Endometrium (tissue), 2 donors: ENCODE data around the gene HK2.
"Not testable (repeated sequence)": the region's sequence is repeated elsewhere in the genome, so short reads cannot be mapped to it uniquely, and the experiment has no call there.

ENCODE experiments used
- FAIRE-seq: peaks from 2 replicates; lab custom pipeline; 2012; peaks lifted over from hg19 to GRCh38; lab: Jason Lieb, UNC
- donor health status: control.
- donor health status: control.

The HK2 gene

GRCh38 chr2:74895001-74895400 lies 61.1 kb downstream of the HK2 start:
- no peak for FAIRE-seq

DNA sequence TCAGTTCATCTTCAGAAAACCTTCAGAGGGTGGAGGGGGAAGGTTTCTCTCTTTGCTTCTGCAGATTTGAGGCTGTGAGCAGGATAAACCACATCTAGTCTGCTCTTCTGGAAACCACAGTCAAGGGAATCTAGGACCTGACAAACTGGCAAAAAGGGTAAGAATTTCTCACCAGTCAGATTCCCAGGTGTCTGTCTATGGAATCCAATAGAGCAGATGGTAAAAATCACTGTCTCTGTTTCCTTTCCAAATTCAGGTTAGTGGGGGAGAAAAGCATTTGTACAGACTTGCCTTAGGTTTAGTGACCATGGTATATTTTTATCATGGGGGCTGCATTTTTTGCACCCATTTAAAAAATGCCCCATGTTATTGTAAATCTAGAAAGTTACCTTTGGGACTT lies 62.3 kb downstream of the HK2 start:
- no peak for FAIRE-seq

DNA sequence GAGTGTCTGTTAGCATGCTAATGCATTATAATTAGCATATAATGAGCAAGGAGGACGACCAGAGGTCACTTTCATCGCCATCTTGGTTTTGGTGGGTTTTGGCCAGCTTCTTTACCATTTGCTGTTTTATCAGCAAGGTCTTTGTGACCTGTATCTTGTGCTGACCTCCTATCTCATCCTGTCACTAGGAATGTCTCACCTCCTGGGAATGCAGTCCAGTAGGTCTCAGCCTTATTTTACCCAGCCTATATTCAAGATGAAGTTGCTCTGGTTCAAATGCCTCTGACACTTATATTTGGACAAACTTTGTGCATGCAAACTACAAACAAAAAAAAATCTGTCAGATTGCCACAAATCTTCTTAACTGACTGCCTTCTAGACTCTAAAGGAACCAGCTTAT lies 66.3 kb downstream of the HK2 start:
- not testable (repeated sequence) for FAIRE-seq

DNA sequence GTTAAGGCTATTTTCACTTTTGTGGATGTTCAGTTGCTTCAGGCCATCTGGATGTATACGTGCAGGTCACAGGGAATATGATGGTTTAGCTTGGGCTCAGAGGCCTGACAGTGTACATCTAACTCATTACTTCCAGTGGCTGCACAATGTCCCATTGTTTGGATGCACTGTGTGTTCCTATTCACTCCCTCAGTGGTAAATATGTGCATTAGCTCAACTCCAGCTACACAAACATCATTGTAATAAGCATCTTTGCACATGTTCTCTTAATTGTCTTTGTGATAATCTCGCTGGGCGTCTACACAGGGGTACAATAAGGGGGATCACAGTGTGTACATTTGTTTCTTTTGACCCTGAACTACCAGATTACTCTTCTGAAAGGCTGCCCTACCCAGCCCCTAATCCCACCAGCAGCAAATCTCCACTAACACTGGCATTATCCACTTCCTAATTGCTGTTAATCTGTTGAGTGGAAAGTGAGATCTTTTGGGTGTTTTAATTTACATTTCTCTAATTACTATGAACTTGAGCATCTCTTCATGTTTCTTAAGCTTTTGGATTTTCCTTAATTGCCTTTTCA lies 68.4 kb downstream of the HK2 start:
- no peak for FAIRE-seq

DNA sequence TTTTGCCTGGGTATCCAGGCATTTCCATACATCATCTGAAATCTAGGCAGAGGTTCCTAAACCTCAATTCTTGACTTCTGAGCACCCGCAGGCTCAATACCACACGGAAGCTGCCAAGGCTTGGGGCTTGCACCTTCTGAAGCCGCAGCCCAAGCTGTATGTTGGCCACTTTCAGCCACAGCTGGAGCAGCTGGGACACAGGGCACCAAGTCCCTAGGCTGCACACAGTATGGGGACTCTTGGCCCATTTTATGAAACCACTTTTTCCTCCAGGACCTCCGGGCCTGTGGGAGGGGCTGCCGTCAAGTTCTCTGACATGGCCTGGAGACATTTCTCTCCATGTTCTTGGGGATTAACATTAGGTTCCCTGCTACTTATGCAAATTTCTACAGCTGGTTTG lies 72.5 kb downstream of the HK2 start:
- FAIRE-seq = no peak

- FAIRE-seq = not testable (repeated sequence)
These were observed 73.6 kb downstream of the HK2 start for GRCh38 chr2:74907560-74907959.

GRCh38 chr2:74908748-74909444 lies 75.0 kb downstream of the HK2 start:
- no peak for FAIRE-seq

DNA sequence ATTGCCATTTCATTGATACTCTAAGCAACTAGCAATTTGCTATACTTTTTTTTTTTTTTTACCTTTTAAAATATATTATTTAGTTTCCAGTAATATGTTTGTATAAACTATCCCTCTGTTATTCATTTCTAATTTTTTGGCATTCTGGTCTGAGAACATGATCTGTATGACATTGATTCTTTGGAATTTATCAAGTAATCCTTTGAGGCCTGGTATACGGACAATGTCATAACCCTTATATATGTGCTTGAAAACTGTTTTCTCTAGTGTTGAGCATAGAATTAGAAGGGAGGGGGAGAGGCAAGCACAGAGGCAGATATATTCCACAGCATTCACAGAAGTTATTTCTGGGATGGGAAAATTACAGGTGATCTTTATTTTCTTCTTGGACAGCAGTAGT lies 76.3 kb downstream of the HK2 start:
- no peak for FAIRE-seq

DNA sequence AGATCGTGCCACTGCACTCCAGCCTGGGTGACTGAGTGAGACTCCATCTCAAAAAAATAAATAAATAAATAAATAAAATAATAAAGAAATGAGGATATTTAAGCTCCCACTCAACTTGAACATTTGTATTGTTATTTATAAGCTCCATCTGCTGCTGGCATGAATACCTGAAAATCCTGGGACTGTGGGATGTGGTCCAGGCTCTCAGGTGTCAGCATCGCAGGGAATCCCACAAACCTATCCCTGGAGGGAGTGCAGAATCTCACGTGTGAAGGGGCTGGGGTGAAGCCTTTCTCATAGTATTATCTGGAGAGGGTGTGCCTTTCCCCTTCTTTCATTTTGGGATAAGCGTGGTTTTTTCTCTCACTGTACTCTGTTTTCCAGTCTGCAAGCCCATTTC lies 77.1 kb downstream of the HK2 start:
- FAIRE-seq = no peak

- FAIRE-seq = no peak
These were observed 81.8 kb downstream of the HK2 start for GRCh38 chr2:74915743-74916142.

DNA sequence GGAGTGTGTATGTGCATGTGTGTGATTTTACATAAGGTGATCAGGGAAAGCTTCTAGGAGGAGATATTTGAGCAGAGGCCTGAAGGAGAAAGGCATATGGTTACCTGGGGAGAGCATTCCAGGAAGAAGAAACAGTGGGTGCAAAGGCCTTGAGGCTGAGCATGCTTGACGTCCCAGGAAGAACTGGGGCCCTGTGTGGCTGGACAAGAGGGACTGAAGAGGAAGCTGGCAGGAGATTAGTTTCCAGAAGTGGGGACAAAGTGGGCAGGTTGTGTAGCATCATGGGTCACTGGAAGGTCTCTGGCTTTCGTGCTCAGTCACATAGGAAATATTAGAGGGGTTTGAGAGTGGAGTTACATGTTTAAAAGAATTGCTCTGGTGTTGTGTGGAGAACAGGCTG lies 82.5 kb downstream of the HK2 start:
- FAIRE-seq = no peak

- no peak for FAIRE-seq
These were observed 84.0 kb downstream of the HK2 start for GRCh38 chr2:74917702-74918619.

DNA sequence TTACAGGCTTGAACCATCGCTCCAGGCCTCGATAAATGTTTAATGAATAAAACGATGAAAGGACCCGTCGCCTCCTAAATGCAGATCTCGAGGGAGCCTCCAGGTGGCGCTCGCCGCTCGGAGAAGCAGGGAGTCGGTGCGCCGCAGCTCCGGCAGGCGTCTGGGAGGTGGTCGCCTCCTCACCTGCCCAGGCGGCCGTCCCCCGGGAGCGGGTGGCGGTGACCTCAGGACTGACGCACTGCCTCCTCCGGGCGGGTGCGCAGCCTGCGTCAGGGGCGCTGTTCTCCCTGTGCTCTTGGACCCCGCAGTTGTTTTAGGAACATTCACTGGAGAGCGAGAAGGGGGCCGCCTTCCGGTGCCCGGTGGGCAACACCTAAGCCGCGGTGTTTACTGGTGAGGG lies 85.9 kb downstream of the HK2 start:
- FAIRE-seq = no peak

DNA sequence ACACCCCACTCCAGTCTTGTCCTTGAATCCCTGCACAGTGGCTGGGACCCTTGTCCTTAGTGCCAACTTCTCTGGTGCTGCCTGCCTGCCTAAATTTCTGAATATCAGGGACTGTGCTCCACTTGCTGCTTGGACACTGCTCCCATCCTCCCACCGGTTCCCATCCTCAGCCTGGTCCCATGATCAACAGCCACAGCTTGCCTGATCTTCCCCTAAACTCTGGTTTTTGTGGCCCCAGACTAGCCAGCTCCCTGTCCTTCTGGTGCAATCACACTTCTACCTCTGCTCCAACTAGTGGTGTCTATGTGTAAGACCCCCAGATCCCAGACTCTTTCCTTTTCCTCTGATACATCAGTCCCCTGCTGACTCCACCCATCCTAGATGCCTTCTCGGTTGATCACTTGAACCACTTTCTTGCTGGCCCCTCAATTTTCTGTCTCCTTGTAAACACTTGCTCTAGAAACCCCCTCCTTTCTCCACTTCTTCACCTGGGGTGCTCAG lies 87.4 kb downstream of the HK2 start:
- FAIRE-seq = no peak

GRCh38 chr2:74922592-74923227 lies 88.8 kb downstream of the HK2 start:
- FAIRE-seq = no peak

GRCh38 chr2:74924463-74925265 lies 90.7 kb downstream of the HK2 start:
- FAIRE-seq = no peak

- FAIRE-seq = no peak
These were observed 91.4 kb downstream of the HK2 start for GRCh38 chr2:74925361-74925786.

GRCh38 chr2:74927621-74928020 lies 93.7 kb downstream of the HK2 start:
- FAIRE-seq = no peak

- FAIRE-seq = no peak
These were observed 97.0 kb downstream of the HK2 start for GRCh38 chr2:74930811-74931486.

GRCh38 chr2:74931940-74932339 lies 98.0 kb downstream of the HK2 start:
- no peak for FAIRE-seq

DNA sequence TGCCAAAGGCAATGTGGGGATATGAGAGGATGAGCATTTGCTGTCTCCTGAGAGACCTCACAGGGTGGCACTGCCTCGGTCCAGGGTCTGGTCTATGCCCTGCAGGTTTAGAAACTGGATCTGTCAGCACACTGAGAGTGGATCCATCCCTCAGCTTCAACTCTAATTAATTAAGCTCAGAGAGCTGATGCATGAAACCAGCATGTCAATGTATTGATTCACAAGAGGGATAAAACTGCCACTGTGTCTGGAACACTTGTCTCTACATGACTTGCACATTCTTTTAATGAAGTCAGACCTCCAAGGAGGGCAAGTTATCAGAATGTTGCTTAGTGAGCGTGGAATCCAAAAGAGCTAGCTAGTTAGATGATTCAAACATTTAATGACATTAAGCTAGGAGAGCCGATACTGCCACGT lies 102.1 kb downstream of the HK2 start:
- no peak for FAIRE-seq
